ENCODE data around the gene SMARCC2.

Gene SMARCC2

GRCh38 chr12:56189099-56189917, at the start of gene SMARCC2:
Gene SMARCC2 (minus strand): TSS chr12:56189483. CDS start chr12:56189461, 22 bp downstream.
- H3K27me3 Mint-ChIP-seq = no peaks in the 10 kb centered on the region
- peaks cover 49% of the 10 kb centered on the region for H3K4me1 Mint-ChIP-seq
- H3K9me3 Mint-ChIP-seq = no peaks in the 10 kb centered on the region
- peaks cover 5% of the 10 kb centered on the region for H3K36me3 Mint-ChIP-seq
- peak within 1 kb of the TSS; percentile 98 for H3K4me3 Mint-ChIP-seq
- H3K27ac Mint-ChIP-seq = peak within 1 kb of the TSS; percentile 100

- Mint-ChIP-seq H3K4me1 (no peaks in the 10 kb centered on the region), H3K27ac (no peak overlapping the region), H3K27me3 (no peaks in the 10 kb centered on the region), H3K36me3 (no peaks in the 10 kb centered on the region), H3K4me3 (no peak overlapping the region), H3K9me3 (no peaks in the 10 kb centered on the region)
These were observed 48.3 kb upstream of the SMARCC2 start for GRCh38 chr12:56237552-56237951.

GRCh38 chr12:56236985-56237384, 47.7 kb upstream of the SMARCC2 start:
- Mint-ChIP-seq H3K9me3 (no peaks in the 10 kb centered on the region), H3K27me3 (no peaks in the 10 kb centered on the region), H3K4me3 (no peak overlapping the region), H3K4me1 (no peaks in the 10 kb centered on the region), H3K27ac (no peak overlapping the region), H3K36me3 (no peaks in the 10 kb centered on the region)

DNA sequence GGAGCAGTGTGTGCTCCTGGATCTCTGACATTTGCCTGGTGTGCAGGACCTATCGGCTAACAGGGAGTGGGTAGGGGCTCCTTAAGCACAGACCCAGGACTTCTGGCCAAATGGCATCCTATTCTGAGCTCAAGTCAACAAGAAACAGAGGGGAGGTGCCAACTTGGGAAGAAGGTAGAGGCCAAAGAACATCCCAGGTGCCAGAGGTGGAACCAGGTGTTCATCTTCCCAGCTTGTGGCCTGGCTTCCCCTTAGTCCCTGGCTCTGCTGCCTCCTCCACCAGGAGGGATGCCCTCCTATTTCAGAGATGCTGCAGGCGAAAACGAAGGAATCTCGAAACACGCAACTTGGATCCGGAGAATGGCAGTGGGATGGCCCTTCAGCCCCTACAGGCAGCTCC, 46.8 kb upstream of the SMARCC2 start:
- Mint-ChIP-seq H3K36me3 (no peaks in the 10 kb centered on the region), H3K4me1 (no peaks in the 10 kb centered on the region), H3K4me3 (no peak overlapping the region), H3K27me3 (no peaks in the 10 kb centered on the region), H3K9me3 (no peaks in the 10 kb centered on the region), H3K27ac (no peak overlapping the region)

DNA sequence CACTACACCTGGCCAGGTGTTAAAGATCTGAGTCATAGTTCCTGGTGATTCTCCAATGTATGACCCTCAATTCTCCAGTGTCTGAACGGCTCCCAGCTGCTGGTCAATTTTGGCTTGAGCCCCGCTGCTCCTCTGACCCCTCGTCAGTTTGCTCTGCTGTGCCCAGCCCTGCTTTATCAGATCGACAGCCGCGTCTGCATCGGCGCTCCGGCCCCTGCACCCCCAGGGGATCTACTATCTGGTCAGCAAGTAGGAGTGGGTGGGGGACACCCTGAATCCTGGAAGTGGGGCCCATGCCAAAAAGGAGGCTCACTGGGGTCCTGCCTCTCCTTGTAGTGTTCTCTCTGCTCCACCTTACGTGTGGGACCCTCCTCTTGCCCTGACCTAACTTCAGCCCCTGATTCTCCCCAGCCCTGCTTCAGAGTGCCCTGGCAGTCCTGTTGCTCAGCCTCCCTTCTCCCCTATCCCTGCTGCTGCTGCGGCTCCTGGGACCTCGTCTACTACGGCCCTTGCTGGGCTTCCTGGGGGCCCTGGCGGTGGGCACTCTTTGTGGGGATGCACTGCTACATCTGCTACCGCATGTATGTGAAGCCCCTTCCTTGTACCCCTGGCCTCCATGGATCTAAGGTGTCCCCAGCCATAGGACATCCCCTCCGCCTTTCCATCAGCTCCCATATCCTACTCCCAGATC, 45.6 kb upstream of the SMARCC2 start:
- no peak overlapping the region for H3K4me3 Mint-ChIP-seq
- no peaks in the 10 kb centered on the region for H3K4me1 Mint-ChIP-seq

DNA sequence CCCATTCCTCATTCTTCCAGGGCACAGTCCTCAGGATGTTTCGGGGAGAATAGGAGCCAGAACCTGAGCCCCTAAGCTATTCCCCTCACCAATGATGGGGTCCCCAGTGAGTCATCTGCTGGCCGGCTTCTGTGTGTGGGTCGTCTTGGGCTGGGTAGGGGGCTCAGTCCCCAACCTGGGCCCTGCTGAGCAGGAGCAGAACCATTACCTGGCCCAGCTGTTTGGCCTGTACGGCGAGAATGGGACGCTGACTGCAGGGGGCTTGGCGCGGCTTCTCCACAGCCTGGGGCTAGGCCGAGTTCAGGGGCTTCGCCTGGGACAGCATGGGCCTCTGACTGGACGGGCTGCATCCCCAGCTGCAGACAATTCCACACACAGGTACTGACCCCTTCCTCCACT, 41.9 kb upstream of the SMARCC2 start:
- H3K27ac Mint-ChIP-seq = no peak overlapping the region
- H3K9me3 Mint-ChIP-seq = no peaks in the 10 kb centered on the region
- H3K4me3 Mint-ChIP-seq = no peak overlapping the region
- peaks cover 2% of the 10 kb centered on the region for H3K36me3 Mint-ChIP-seq
- H3K4me1 Mint-ChIP-seq = no peaks in the 10 kb centered on the region
- no peaks in the 10 kb centered on the region for H3K27me3 Mint-ChIP-seq

More for the DNA sequence above, 45.6 kb upstream of the SMARCC2 start:
- H3K27ac Mint-ChIP-seq = no peak overlapping the region
- H3K27me3 Mint-ChIP-seq = no peaks in the 10 kb centered on the region
- H3K9me3 Mint-ChIP-seq = no peaks in the 10 kb centered on the region
- H3K36me3 Mint-ChIP-seq = no peaks in the 10 kb centered on the region

DNA sequence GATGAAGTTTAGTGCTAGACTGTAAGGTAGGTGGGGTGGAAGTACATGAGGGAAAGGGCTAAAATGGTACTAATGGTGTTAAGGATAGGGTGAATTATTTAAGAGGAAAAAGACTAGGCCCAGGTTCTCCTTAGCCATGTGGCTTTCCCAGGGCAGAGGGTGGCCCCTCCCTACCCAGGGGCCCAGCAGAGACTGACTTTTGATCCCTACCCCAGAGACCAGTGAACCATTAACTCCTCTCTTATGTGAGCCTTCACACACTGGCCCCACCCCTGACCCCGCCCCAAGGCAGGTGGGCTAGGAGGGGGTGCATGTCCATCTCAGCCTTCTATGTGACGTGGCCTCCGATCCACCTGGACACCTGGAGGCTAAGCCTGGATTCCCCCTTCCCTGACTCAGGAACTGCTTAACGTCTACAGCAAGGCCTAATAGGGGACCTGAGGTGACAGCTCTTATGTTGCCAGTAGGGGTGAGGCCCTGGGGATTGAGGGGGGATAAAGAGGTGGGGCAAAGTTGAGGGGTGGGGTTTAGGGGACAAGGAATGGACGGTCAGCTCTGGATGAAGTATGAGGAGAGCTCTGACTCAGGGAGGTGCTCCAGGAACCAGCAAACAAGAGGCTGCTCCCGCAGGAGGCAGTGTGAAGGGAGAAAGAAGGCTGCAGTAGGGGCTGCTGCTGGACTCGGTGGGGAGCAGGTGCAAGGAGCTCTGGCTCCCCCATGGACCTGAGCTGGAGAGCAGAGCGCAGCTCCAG, 41.3 kb upstream of the SMARCC2 start:
- Mint-ChIP-seq H3K36me3 (peaks cover 2% of the 10 kb centered on the region), H3K4me1 (no peaks in the 10 kb centered on the region), H3K27ac (no peak overlapping the region), H3K4me3 (no peak overlapping the region), H3K9me3 (no peaks in the 10 kb centered on the region), H3K27me3 (no peaks in the 10 kb centered on the region)

DNA sequence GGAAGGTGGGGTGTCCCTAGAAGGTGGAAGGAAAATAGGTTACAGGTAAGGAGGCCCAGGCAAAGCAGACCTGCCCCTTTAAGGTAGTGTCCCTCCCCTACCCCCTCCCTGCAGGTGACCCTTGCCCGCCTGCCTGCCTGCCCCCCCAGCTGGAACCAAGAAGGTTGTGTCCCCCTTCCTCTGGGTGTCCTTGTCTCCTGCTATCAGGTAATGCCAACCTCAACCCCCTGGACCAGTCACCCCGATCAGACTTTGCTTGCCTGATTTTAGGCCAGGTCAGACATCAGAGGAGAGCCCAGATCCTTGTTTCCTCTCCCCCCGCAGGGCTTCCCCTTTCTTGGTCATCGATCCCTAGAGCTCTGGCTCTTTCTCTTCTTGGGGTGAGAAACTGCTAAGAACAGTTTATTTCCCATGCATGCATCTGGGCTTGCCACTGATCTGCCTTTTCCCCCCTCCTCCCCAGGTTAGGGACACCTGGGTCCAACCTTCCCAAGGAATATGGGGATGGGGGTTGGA, 40.7 kb upstream of the SMARCC2 start, which contains the start of gene SLC39A5:
TSS of gene SLC39A5 (plus strand) at position 136 of the 516 bp plus-strand sequence. CDS start 1,224 bp downstream, outside the sequence.
- H3K4me3 Mint-ChIP-seq = no peak within 1 kb of the TSS
- H3K9me3 Mint-ChIP-seq = no peaks in the 10 kb centered on the region
- peaks cover 2% of the 10 kb centered on the region for H3K36me3 Mint-ChIP-seq
- H3K27me3 Mint-ChIP-seq = no peaks in the 10 kb centered on the region
- peaks cover 6% of the 10 kb centered on the region for H3K4me1 Mint-ChIP-seq
- H3K27ac Mint-ChIP-seq = no peak within 1 kb of the TSS

DNA sequence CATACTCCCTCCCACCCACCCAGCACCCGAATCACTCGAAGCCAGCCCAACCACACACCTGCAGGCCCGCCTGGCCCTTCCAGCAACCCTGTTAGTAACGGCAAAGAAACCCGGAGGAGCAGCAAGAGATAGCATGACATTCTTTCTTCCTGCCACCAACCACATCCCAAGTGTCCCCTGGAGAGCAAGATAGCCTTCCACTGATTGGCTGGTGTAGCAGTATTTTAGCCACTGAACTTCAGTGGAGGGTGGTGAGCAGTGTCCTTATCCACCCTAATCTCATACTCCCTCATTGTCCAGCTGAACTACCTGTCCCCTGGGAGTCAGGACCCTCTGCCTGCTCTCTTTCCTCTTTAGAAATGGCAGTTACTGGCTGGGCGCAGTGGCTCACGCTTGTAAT, 39.8 kb upstream of the SMARCC2 start:
- Mint-ChIP-seq H3K4me3 (no peak overlapping the region), H3K9me3 (no peaks in the 10 kb centered on the region), H3K36me3 (peaks cover 2% of the 10 kb centered on the region), H3K4me1 (peaks cover 11% of the 10 kb centered on the region), H3K27me3 (no peaks in the 10 kb centered on the region), H3K27ac (no peak overlapping the region)

GRCh38 chr12:56224954-56225353, 35.7 kb upstream of the SMARCC2 start:
- H3K4me1 Mint-ChIP-seq = peaks cover 42% of the 10 kb centered on the region
- H3K27ac Mint-ChIP-seq = peak overlapping the region; percentile 85
- H3K9me3 Mint-ChIP-seq = no peaks in the 10 kb centered on the region
- peaks cover 2% of the 10 kb centered on the region for H3K36me3 Mint-ChIP-seq
- H3K27me3 Mint-ChIP-seq = no peaks in the 10 kb centered on the region
- peak overlapping the region; percentile 97 for H3K4me3 Mint-ChIP-seq

- Mint-ChIP-seq H3K4me1 (peaks cover 42% of the 10 kb centered on the region), H3K36me3 (peaks cover 2% of the 10 kb centered on the region), H3K9me3 (no peaks in the 10 kb centered on the region), H3K27me3 (no peaks in the 10 kb centered on the region), H3K27ac (peak within 1 kb of the TSS; percentile 85), H3K4me3 (peak within 1 kb of the TSS; percentile 97)
These were observed 34.9 kb upstream of the SMARCC2 start, which contains the start of gene NABP2 for GRCh38 chr12:56224102-56224701. Gene NABP2 (plus strand): TSS chr12:56224342. CDS start chr12:56224857, 515 bp downstream.

- Mint-ChIP-seq H3K4me1 (peaks cover 42% of the 10 kb centered on the region), H3K27ac (peak overlapping the region; percentile 85), H3K9me3 (no peaks in the 10 kb centered on the region), H3K4me3 (peak overlapping the region; percentile 97), H3K36me3 (peaks cover 2% of the 10 kb centered on the region), H3K27me3 (no peaks in the 10 kb centered on the region)
These were observed 34.4 kb upstream of the SMARCC2 start for GRCh38 chr12:56223571-56224101.

- H3K9me3 Mint-ChIP-seq = no peaks in the 10 kb centered on the region
- H3K27ac Mint-ChIP-seq = peak overlapping the region; percentile 99
- H3K4me3 Mint-ChIP-seq = peak overlapping the region; percentile 97
- H3K4me1 Mint-ChIP-seq = peaks cover 42% of the 10 kb centered on the region
- peaks cover 2% of the 10 kb centered on the region for H3K36me3 Mint-ChIP-seq
- no peaks in the 10 kb centered on the region for H3K27me3 Mint-ChIP-seq
These were observed 33.2 kb upstream of the SMARCC2 start for GRCh38 chr12:56222531-56222895.

DNA sequence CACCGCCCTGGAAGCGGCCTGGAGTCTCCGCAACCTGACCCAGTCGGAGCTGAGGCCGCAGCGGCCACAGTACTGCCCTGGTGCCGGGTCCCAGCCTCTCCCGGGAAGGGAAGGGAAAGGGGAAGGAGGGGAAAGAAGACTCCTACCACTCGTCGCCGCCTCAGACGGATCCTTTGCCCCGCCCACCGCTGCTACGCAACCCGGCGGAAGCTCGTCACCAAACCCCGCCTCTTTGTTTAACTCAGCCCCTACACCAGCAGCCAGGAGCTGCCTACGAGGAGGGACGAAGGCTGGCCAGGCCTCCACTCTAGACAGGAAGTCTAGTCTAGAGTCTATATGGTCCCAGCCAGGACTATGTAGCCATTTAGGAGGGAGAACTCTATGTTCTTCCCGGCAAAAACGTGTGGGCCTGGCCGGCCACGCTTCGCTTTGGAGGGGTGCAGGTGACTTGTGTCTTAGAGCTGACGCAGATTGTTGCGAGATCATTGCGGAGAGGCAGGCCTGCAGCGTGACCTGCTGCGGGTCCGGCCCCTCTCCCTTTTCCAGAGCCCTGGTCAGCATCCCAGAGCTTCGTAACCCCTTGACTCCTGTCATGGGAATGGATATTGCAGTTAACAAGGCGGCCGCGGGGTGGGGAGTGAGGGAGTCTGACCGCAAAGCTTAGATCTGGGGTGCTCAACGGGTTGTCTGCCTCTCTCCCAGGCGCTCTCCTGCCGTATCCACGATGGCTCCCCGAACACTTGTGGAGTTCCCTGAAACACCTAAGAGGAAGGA, 32.7 kb upstream of the SMARCC2 start, which contains the start of gene RNF41:
TSS of gene RNF41 (minus strand) at position 166 of the 774 bp plus-strand sequence. CDS start 7,875 bp downstream, outside the sequence.
- H3K9me3 Mint-ChIP-seq = no peaks in the 10 kb centered on the region
- no peaks in the 10 kb centered on the region for H3K27me3 Mint-ChIP-seq
- peaks cover 42% of the 10 kb centered on the region for H3K4me1 Mint-ChIP-seq
- peak within 1 kb of the TSS; percentile 97 for H3K4me3 Mint-ChIP-seq
- peak within 1 kb of the TSS; percentile 99 for H3K27ac Mint-ChIP-seq
- H3K36me3 Mint-ChIP-seq = peaks cover 2% of the 10 kb centered on the region

Measured in activated naive CD4-positive, alpha-beta T cell treated with anti-CD3 and anti-CD28 coated beads, Interleukin-2, amount 50 U/mL, for 24 hours (primary cell).